OCI-LY3 (cell line): ENCODE data around the gene NNMT.

Experiments
- H2AFZ ChIP-seq: fragments of 200-600, 300-600 bp; shearing (Covaris generic); 2 replicates; pipeline ENCODE4 v1.6.0; 2014; ENCODE audit warnings: antibody characterized with exemption, low read depth, low read length
- H3K27ac ChIP-seq: fragments of 200-600, 300-600 bp; sonication (generic); 2 replicates; pipeline ENCODE4 v1.5.1; 2014; ENCODE audit warnings: mild to moderate bottlenecking, low read length, moderate library complexity, mixed read lengths
- H3K27me3 ChIP-seq: fragments of 200-600, 300-600 bp; sonication (generic); 2 replicates; pipeline ENCODE4 v1.6.1; 2014; ENCODE audit warnings: low read depth, low read length, mixed read lengths
- H3K36me3 ChIP-seq: fragments of 200-600, 300-600 bp; sonication (generic); replicated peaks from 2 replicates; pipeline ENCODE3; 2014; ENCODE audit warnings: low read depth, low read length, mixed read lengths
- H3K4me1 ChIP-seq: fragments of 300-600, 200-600 bp; sonication (generic); 2 replicates; pipeline ENCODE4 v1.6.1; 2014; ENCODE audit warnings: low read length, mixed read lengths
- H3K4me2 ChIP-seq: fragments of 200-600, 300-600 bp; sonication (generic); 2 replicates; pipeline ENCODE4 v1.6.1; 2014; ENCODE audit warnings: low read length, mixed read lengths
- H3K4me3 ChIP-seq: fragments of 300-600, 200-600 bp; sonication (generic); 2 replicates; pipeline ENCODE4 v1.5.1; 2014; ENCODE audit warnings: antibody characterized with exemption, mild to moderate bottlenecking, low read length, moderate library complexity
- H3K79me2 ChIP-seq: fragments of 300-600, 200-600 bp; shearing (Covaris generic); 2 replicates; pipeline ENCODE4 v1.6.1; 2014; ENCODE audit warnings: mild to moderate bottlenecking, low read length, mixed read lengths
- H3K9ac ChIP-seq: fragments of 300-600, 200-600 bp; shearing (Covaris generic); 2 replicates; pipeline ENCODE4 v1.6.0; 2014; ENCODE audit warnings: mild to moderate bottlenecking, low read length, moderate library complexity
- H3K9me3 ChIP-seq: fragments of 200-600, 300-600 bp; shearing (Covaris generic); 2 replicates; pipeline ENCODE4 v1.6.1; 2014; ENCODE audit warnings: low read length, mixed read lengths; ENCODE audit not compliant: insufficient read depth
- H4K20me1 ChIP-seq: fragments of 200-600, 300-600 bp; sonication (generic); 2 replicates; pipeline ENCODE4 v1.6.1; 2016; ENCODE audit warnings: low read length, mixed read lengths; ENCODE audit not compliant: insufficient read depth
- EZH2phosphoT487 ChIP-seq: fragments of 200-600 bp; shearing (Covaris generic); IDR thresholded peaks from 2 replicates; pipeline ENCODE4 v1.6.1; 2018; ENCODE audit warnings: antibody characterized with exemption, mixed run types, low read depth
- TF ChIP-seq, protein P1 (sequence below): fragments of 200-600, 300-600 bp; sonication (generic); IDR thresholded peaks from 2 replicates; pipeline ENCODE4 v1.5.1; 2014; ENCODE audit warnings: antibody characterized with exemption, low read length, low read depth

Gene NNMT

DNA sequence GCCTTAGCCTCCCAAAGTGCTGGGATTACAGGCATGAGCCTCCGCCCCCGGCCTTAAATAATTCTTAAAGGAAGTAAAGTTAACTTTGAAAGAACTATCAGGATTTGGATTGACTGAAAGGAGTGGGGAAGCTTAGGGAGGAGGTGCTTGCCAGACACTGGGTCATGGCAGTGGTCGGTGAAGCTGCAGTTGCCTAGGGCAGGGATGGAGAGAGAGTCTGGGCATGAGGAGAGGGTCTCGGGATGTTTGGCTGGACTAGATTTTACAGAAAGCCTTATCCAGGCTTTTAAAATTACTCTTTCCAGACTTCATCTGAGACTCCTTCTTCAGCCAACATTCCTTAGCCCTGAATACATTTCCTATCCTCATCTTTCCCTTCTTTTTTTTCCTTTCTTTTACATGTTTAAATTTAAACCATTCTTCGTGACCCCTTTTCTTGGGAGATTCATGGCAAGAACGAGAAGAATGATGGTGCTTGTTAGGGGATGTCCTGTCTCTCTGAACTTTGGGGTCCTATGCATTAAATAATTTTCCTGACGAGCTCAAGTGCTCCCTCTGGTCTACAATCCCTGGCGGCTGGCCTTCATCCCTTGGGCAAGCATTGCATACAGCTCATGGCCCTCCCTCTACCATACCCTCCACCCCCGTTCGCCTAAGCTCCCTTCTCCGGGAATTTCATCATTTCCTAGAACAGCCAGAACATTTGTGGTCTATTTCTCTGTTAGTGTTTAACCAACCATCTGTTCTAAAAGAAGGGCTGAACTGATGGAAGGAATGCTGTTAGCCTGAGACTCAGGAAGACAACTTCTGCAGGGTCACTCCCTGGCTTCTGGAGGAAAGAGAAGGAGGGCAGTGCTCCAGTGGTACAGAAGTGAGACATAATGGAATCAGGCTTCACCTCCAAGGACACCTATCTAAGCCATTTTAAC, at the start of gene NNMT:
Gene NNMT, plus strand, starts transcription at position 724 of the 929 bp plus-strand sequence. Its CDS starts 158 bp downstream, at position 882.
- no peak within 1 kb of the TSS for H3K4me3 ChIP-seq
- no peaks in the 10 kb centered on the region for H3K9me3 ChIP-seq
- no peaks in the 10 kb centered on the region for H3K4me1 ChIP-seq
- no peaks in the 10 kb centered on the region for H4K20me1 ChIP-seq
- TF ChIP-seq, protein P1, sequence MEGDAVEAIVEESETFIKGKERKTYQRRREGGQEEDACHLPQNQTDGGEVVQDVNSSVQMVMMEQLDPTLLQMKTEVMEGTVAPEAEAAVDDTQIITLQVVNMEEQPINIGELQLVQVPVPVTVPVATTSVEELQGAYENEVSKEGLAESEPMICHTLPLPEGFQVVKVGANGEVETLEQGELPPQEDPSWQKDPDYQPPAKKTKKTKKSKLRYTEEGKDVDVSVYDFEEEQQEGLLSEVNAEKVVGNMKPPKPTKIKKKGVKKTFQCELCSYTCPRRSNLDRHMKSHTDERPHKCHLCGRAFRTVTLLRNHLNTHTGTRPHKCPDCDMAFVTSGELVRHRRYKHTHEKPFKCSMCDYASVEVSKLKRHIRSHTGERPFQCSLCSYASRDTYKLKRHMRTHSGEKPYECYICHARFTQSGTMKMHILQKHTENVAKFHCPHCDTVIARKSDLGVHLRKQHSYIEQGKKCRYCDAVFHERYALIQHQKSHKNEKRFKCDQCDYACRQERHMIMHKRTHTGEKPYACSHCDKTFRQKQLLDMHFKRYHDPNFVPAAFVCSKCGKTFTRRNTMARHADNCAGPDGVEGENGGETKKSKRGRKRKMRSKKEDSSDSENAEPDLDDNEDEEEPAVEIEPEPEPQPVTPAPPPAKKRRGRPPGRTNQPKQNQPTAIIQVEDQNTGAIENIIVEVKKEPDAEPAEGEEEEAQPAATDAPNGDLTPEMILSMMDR: no peak
- TF ChIP-seq EZH2phosphoT487: no peak
- H3K9ac ChIP-seq: no peak within 1 kb of the TSS
- no peak within 1 kb of the TSS for H2AFZ ChIP-seq
- no peak within 1 kb of the TSS for H3K27ac ChIP-seq
- no peak within 1 kb of the TSS for H3K4me2 ChIP-seq
- H3K79me2 ChIP-seq: no peaks in the 10 kb centered on the region
- H3K36me3 ChIP-seq: no peaks in the 10 kb centered on the region
- H3K27me3 ChIP-seq: peaks cover 16% of the 10 kb centered on the region

DNA sequence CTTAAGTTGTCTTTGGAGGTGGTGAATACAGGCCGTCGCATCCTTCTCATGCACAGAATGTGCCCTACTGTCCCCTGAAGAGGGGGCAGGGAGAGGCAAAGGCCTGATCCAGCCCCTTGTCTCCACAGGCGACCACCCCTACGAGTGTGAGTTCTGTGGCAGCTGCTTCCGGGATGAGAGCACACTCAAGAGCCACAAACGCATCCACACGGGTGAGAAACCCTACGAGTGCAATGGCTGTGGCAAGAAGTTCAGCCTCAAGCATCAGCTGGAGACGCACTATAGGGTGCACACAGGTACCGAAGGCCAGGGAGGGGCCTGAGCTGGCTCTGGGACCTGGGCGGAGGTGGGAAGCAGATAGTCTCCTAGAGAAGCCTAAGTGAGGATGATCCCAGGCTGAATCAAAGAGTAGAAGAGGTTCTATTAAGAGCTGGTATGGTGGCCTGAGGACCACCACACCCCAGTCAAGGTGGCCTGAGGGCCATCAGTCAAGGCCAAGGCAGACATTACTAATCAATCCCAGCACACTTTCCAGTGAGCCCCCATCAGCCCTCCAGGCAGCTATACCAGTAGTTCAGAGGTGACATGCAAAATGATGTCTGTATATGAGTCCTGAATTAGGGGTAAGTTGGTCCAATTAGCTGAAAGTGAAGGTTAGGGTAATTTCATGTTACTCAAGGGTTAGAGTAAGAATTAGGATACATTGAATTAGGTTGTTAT, 49.0 kb upstream of the NNMT start:
- Histone ChIP-seq H3K36me3 (no peaks in the 10 kb centered on the region), H3K27me3 (no peaks in the 10 kb centered on the region), H3K9ac (no peak overlapping the region), H3K79me2 (no peaks in the 10 kb centered on the region), H3K27ac (no peak overlapping the region), H3K9me3 (no peaks in the 10 kb centered on the region), H3K4me2 (no peak overlapping the region), H4K20me1 (no peaks in the 10 kb centered on the region), H2AFZ (no peak overlapping the region), H3K4me1 (no peaks in the 10 kb centered on the region), H3K4me3 (no peak overlapping the region)
- no peak for TF ChIP-seq EZH2phosphoT487
- TF ChIP-seq, protein P1: no peak

DNA sequence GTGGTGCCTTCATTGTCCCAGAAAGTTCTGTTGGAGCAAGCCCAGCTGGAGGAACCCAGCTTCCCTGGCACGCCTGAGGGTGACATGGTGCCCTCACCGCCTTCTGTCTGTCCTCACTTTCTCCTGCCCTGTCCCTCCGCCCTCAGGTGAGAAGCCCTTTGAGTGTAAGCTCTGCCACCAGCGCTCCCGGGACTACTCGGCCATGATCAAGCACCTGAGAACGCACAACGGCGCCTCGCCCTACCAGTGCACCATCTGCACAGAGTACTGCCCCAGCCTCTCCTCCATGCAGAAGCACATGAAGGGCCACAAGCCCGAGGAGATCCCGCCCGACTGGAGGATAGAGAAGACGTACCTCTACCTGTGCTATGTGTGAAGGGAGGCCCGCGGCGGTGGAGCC, 46.0 kb upstream of the NNMT start:
- Histone ChIP-seq H3K79me2 (no peaks in the 10 kb centered on the region), H2AFZ (no peak overlapping the region), H3K27ac (no peak overlapping the region), H3K4me2 (no peak overlapping the region), H3K27me3 (no peaks in the 10 kb centered on the region), H3K9me3 (no peaks in the 10 kb centered on the region), H3K4me1 (no peaks in the 10 kb centered on the region), H3K9ac (no peak overlapping the region), H3K4me3 (no peak overlapping the region), H4K20me1 (no peaks in the 10 kb centered on the region), H3K36me3 (no peaks in the 10 kb centered on the region)
- TF ChIP-seq, protein P1: no peak
- no peak for TF ChIP-seq EZH2phosphoT487
